Measurements from ENCODE around the gene LAMB1.
"Not testable (repeated sequence)": the region's sequence is repeated elsewhere in the genome, so short reads cannot be mapped to it uniquely, and the experiment has no call there.

LAMB1 gene

DNA sequence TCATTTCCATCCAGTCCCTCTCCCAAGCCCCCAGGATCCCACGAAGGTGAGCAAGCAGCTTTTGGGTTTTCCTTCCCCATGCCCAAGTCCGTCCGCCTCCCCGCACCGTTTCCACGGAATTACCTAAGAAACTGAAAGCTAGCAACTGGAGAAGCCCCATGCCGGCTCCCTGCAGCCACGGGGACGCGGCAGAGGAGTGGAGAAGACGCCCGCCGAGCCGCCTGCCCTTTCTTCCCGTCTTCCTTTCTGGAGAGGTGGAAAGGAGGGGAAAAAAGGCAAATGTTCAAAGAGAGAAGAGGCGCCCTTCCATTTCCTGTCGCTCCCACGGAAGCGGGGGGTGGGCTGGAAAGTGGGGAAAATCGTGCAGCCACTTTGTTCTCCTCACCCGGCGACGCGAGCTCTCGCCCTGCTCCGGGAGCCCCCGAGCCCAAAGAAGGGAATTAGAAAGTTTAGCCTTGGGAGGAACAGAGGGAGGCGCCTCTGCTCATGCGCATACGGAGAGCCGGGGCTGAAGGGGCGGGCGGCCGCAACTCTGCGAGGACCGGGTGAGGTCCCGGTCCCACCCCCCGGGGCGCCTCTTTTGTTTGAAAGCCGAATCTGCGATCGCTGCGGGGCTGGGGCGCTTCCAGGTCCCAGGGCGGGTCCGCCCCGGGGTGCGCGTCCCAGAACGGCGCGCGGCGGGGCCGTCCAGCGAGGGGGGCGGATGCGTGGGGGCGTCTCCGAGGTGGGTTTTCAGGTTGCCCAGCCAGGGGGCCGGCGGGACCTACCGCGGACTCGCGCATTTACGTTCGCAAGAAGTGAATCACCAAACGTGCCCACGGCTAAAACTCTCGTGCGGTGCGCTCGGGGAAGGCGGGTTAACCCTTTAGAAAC lies at the start of gene LAMB1:
TSS of gene LAMB1 (minus strand) at position 436 of the 873 bp plus-strand sequence. CDS start at position 160, 276 bp downstream.
- DNase-seq: peak; percentile 59

- DNase-seq: no peak
Observed at GRCh38 chr7:108051454-108051853, 48.5 kb upstream of the LAMB1 start.

GRCh38 chr7:108049962-108050361 lies 47.0 kb upstream of the LAMB1 start:
- DNase-seq: no peak

- DNase-seq: no peak
Observed at GRCh38 chr7:108048422-108048821, 45.5 kb upstream of the LAMB1 start.

DNA sequence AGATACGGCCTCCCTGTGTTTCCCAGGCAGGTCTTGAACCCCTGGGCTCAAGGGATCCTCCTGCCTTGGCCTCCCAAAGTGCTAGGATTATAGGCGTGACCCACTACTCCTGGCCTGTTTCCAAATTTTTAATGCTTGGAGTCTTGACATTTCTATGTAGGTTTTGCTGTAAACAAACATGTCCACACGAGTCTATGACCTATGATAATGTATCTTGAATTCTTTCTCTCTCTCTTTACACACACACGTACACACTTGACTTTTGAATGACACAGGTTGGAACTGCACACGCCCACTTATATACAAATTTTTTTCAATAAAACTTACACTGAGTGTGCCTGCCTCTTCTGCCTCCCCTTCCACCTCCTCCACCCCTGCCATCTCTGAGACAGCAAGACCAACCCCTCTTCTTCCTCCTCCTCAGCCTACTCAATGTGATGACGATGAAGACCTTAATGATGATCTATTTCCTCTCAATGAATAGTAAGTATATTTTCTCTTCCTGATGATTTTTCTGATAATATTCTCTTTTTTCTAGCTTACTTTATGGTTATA lies 44.1 kb upstream of the LAMB1 start:
- no peak for DNase-seq

GRCh38 chr7:108045669-108046068 lies 42.7 kb upstream of the LAMB1 start:
- DNase-seq: no peak

DNA sequence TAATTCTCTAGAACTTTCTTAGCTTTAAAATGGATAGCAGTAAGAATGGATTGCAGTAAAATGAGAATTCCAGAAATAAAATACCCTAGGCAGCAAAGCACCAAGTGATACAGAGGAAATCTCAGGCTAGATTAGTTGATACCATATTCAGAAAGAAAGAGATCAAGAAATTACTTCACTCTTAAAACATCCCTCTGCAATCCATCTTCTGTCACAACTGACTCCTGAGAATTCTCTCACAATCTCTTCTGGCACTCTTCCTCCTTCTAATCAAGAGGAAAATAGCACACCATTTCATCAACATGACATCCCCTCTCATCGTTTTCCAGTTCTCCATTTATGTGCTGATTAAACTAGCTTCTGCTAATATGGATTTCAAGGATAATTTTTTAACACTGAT lies 42.2 kb upstream of the LAMB1 start:
- no peak for DNase-seq

GRCh38 chr7:108044345-108044744 lies 41.4 kb upstream of the LAMB1 start:
- no peak for DNase-seq

DNA sequence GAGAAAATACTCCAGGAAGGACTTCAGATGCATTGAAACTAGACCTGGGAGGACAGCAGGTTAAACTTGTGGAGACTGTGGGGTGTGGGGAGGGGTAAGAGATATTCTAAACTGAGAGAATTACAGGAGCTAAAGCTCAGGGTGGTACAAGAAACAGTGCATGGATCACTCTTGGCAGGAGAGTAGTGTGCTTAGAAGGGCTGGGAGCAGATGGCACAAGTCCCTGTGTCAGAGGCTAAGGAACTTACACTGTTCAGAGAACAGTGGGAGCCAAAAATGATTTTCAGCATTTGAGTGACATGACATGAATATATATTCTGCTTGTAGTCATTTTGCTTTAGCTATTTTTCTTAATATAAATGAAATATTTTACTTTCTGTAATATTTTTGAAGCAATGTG lies 36.0 kb upstream of the LAMB1 start:
- DNase-seq: no peak

DNA sequence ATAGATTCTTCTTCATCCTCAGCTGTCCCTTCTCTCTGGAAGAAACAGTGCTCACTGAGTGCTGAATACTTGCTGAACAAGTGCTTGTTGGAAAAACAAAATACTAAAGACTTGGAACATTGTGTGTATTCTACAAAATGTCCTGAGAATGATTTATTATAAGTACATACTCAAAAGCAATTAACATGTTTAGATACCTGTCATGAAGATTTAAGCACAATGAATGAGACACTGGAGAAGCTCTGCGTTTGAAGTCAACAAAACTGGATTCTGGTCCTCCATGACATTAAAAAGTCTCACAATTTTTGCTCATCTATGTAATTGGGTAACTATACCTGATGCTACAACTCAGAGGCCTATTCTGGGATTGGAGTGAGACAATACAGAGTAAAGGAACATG lies 34.8 kb upstream of the LAMB1 start:
- no peak for DNase-seq

GRCh38 chr7:108037140-108037539 lies 34.2 kb upstream of the LAMB1 start:
- DNase-seq: no peak

- DNase-seq: no peak
Observed at GRCh38 chr7:108034586-108034985, 31.6 kb upstream of the LAMB1 start.

GRCh38 chr7:108033776-108034497 lies 31.0 kb upstream of the LAMB1 start:
- DNase-seq: no peak

DNA sequence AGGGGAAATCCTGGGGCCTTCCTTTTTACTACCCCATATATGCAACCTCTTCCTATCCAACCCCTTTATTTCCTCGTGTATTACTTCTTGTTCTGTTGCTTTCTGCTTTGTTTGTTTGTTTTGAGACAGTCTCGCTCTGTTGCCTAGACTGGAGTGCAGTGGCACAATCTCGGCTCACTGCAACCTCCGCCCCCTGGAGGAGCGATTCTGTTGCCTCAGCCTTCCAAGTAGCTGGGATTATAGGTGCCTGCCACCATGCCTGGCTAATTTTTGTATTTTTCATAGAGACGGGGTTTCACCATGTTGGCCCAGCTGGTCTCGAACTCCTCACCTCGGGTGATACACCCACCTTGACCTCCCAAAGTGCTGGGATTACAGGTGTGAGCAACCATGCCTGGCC lies 30.3 kb upstream of the LAMB1 start:
- DNase-seq: not testable (repeated sequence)

DNA sequence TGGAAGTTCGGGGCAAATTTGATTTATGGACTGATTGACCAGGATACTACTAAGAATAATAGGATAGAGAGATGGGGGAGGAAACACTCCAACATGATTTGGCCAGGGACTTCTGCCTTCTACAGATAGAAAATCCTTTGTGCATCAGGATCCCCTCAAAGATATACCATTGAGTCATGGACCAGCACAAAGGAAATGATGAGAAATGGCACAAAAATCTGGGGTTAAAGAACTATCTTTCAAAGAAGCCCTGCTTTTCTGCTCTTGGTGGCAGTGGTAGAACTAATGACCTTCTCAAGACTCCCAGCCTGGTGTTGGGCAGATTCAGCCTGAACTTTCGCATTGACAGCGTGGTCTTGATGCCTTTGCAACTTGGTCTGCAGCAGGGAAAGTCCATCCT lies 27.6 kb upstream of the LAMB1 start:
- DNase-seq: no peak

DNA sequence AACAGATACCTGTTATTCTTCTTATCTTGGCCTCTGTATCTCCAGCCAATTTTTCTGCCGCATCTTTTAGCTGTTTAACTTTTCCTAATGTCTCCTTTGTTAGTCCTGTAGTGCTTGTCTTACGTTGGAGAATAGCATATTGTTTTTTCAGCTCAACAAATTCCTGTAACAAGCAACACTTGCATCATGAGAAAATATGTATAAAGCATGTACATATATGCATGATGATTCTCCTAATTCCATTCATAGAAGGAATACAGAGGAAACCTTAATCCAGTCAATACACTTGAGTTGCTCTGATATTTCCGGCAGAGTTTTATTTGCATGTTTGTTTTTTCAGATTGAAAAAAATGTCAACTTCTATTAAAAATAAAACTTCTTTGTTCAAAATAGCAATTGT lies 26.1 kb upstream of the LAMB1 start:
- DNase-seq: no peak

DNA sequence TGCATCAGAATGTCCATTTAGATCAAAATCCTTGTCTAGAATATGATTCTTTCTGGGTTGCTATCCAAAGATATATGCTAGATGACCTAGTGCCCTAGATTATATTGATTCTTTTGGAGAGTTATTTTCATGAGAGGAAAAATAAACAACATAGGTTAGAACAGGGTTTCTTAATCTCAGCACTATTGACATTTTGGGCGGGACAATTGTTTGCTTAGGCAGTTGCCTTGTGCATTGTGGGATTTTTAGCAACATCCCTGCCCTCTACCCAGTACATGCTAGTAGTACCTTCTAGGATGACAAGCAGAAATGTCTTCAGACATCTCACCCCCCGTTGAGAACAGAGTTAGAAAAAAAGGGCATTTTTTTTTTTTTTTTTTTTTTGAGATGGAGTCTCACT lies 25.1 kb upstream of the LAMB1 start:
- no peak for DNase-seq

GRCh38 chr7:108027239-108027638 lies 24.3 kb upstream of the LAMB1 start:
- DNase-seq: no peak

GRCh38 chr7:108026647-108027046 lies 23.7 kb upstream of the LAMB1 start:
- no peak for DNase-seq

DNA sequence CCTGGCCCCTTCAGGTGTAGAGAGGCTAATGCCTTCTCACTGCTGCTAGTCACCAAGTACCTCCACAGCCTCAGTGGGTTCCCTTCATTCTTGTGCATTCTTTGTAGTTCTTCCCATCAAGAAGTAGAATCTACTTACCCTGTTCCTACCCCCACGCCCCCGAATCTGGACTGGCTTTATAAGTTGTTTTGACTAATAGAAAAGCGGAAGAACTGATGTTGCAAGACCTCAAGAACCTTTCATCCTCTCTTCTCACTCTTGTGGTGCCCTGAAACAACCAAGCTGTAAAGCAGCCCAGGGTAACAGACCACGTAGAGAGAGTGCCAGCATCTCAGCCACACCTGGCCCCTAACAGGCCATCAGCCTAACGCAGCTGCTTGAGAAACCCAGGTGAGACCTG lies 23.2 kb upstream of the LAMB1 start:
- no peak for DNase-seq

- DNase-seq: no peak
Observed at GRCh38 chr7:108024538-108024937, 21.6 kb upstream of the LAMB1 start.

DNA sequence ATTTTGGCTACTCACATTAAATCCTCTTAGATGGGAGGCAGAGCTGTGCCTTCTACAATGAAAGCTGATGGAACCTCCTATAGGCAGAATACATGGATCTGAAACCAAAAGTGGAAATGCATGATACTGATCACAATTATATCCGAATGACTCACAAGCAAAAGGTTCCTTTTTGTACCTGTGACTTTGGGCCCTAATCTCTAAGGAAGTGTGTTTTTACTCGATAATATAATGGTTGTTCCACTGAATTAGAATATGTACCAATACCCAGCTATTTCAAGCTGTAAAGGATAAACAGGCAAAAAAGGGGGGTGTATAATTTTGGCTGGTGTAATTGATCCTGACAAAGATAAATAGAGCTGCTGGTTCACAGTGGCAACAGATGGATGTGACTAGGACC lies 17.6 kb upstream of the LAMB1 start:
- no peak for DNase-seq

- no peak for DNase-seq
Observed at GRCh38 chr7:108018668-108019067, 15.7 kb upstream of the LAMB1 start.

DNA sequence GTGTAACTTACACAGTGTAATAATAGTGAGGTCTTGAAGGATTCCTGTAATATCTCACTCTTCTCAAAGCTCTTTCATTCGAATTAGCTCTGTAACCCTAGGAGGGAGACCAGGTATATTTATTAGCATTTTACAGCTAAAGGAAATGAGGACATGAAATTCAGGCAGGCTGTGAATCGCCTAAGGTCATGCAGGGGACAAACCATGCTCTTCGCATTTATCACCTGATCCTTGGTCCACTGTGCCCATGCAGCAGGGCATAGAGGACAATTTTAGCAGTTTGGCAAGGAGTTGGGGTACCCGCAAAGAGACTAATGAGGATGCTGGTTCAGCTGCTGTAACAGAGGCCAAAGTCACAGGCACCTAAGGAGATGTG lies 14.8 kb upstream of the LAMB1 start:
- no peak for DNase-seq

Measured in activated CD8-positive, alpha-beta memory T cell treated with anti-CD3 and anti-CD28 coated beads for 24 hours (primary cell).